GM18519 (cell line): ENCODE results near the gene MINDY1.

Experiments
- ATAC-seq: cut with Tn5 transposase; IDR thresholded peaks from one replicate; pipeline ENCODE4 v1.9.1; 2021; ENCODE audit warnings: mild to moderate bottlenecking, moderate library complexity; ENCODE audit not compliant: unreplicated experiment, low FRiP score

MINDY1 gene

DNA sequence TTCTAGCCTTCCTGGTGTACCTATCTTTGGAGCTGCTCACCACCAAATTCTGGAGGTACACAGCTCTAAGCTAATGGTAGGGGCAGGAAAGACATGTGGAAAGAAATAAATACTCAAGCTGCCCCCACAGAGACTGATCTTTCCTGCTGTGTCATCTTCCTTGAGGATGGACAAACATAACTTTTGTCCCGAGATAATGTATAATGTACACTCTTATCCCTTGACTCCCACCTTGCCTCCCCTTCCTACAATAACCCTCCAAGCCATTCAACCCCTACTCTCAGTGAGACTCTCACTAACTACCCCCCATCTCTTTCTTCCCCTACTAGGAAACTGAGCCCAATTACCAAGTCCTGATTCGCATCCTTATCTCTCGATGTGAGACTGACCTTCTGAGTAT, 12.5 kb downstream of the MINDY1 start:
- ATAC-seq: no peak

DNA sequence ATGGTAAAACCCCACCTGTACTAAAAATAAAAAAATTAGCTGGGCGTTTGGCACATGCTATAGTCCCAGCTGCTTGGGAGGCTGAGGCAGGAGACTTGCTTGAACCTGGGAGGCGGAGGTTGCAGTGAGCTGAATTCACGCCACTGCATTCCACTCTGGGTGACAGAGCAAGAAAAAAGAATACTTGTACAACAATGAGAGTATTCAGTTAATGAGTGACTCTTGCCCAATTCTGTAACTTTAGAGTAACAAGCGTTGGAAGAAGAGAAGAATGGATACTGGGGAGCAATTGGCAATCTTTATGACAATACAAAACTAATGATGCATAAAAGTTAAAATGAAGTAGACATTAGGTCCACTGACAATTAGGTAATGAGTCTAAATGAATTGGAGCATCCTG, 14.1 kb downstream of the MINDY1 start:
- no peak for ATAC-seq

DNA sequence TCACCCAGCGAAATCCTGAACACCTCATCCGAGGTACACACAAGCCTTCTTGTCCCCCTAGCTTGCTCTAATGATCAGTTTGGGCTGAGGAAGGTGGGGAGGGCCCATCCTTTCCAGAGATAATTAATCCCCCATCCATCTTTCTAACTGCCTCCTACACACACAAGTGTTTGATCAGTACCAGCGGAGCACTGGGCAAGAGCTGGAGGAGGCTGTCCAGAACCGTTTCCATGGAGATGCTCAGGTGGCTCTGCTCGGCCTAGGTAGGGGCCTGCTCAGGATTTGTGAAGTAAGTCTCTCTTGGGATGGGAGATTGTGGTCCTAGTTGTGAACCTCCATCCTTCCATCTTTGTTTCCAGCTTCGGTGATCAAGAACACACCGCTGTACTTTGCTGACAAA, 18.8 kb downstream of the MINDY1 start:
- no peak for ATAC-seq

DNA sequence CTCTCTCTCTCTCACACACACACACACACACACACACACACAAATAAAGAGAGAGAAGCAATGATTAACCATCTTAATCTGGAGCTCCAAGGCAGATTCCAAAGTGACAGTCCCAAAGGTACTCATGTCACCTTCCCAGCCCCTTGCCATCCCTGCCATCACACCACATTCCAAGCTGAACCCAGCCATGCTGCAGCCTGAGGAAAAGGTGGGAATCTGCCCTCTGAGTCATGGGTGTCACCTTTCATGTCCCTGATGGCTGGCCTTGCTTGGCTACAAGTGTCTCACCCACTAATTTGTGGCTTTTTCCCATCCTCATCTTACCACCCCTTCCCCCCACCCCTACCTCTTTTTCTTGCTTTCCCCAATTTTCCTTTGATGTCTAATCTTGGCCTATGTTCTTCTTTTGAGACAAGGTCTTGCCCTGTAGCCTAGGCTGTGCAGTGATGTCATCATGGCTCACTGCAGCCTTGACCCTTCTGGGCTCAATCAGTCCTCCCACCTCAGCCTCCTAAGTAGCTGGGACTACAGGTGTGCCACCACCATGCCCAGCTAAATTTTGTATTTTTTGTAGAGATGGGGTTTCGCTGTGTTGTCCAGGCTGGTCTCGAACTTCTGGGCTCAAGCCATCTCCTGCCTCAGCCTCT, 21.4 kb downstream of the MINDY1 start:
- ATAC-seq: no peak

DNA sequence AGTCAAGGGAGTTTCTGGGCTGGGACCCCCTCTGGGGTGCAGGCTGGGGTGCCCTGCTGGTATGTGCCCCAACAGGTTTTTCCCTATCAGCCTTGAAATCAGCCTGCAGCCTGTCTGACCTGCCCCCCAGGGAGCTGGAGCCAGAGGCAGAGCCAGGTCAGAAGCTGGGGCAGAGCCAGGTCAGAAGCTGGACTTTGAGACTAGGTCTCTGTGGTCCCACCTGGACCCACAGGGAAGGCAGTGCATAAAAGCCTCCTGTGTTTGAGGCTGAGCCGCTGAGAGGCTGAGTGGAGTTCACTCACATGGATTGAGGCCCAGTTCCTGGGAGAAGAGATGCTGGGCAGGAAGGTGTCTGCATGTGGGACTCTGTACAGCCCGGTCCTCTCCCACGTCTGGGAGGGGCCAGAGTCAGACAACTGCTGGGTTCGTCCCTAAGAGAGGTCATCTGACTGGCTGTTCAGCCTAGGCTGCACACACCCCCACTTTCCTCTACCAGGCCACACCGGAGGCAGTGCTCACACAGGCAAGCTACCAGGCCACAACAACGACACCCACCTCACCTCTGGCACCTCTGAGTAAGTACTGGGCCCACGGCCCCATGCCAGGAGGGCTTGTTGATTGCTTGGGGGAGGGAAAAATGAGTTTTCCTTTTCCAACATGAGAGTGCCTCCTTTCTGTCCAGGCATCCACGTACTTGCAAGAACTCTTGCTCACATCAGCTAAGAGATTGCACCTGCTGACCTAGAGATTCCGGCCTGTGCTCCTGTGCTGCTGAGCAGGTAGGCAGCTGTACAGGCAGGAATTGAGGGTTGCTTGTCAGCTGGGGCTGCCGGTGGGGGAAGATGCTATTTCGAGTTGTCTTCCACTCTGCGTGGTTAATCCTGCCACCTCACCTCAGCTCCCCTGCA, 24.6 kb downstream of the MINDY1 start, which contains the start of gene ANXA9:
Gene ANXA9, plus strand, starts transcription at position 488 of the 908 bp plus-strand sequence. CDS start 814 bp downstream, outside the sequence.
- no peak for ATAC-seq

DNA sequence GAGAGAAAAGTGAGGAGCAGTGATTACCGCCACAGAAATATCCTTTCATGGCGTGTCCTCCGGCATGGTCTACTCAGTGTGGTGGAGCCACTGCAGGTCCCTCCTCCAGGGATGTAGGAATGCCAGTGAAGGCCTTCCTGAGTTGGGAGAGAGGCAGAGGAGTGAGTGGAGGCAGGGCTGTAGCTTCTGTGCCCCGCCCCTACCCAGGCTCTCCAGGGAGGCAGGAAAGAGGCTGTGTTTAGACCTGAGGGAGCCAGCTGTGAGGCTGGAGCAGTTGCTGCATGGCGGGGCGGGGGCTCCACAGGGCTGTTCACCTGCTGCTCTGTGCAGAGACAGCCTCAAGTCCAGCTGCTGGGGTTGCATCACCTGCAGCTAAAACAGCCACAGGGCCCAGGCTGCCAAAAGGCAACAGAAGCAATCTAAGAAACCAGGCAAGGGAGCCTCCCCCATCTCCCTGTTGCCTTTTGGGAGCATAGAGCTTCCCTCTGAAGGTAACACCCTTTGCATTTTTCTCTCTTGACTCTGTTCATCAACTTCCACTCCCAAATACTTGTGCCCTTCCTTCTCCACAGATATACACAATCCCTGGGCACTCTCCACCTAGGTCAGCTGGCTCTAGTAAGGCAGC, 25.4 kb downstream of the MINDY1 start:
- no peak for ATAC-seq

DNA sequence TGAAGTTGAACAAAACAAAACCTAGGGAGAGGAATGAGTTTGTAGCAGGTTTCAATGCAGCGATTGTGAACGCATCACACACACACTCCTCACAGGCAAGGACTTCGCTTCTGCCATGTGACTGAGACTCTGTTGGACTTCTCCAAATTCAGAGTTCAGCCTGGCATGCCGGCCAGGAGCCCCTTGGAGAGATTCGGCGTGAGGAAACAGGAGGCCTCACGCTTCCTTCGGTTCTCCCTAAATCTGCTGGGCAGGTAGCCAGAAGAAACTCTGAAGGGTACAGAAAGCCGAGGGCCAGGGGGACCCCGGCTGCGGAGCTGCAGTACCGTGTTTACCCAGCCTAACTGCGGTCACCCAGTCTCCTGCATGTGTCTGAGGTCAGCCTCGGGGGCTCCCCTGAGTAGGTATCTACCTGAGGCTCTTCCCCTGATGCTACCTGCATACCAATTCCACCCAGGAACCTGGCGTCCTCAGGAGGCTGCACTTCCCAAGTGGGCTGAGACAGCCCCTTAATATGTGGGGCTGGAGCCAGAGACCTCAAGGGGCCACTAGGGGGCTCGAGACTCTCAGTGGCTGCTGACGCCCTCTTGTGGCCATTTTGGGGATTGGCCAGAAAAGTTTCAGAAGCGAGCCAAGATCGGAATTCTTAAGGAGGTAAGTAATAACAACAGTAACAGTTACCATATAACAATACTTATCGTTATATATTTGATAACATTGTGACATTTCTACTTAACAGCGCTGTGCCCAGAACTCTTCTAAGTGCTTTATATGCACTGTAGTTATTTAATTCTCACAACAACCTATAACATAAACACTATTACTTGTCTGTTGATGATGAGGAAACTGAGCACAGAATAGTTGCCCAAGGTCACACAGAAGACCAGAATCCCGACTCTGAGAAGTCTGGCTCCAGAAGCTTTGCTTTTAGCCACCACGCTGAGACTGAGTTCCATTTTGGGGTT, 27.3 kb downstream of the MINDY1 start:
- ATAC-seq: no peak

DNA sequence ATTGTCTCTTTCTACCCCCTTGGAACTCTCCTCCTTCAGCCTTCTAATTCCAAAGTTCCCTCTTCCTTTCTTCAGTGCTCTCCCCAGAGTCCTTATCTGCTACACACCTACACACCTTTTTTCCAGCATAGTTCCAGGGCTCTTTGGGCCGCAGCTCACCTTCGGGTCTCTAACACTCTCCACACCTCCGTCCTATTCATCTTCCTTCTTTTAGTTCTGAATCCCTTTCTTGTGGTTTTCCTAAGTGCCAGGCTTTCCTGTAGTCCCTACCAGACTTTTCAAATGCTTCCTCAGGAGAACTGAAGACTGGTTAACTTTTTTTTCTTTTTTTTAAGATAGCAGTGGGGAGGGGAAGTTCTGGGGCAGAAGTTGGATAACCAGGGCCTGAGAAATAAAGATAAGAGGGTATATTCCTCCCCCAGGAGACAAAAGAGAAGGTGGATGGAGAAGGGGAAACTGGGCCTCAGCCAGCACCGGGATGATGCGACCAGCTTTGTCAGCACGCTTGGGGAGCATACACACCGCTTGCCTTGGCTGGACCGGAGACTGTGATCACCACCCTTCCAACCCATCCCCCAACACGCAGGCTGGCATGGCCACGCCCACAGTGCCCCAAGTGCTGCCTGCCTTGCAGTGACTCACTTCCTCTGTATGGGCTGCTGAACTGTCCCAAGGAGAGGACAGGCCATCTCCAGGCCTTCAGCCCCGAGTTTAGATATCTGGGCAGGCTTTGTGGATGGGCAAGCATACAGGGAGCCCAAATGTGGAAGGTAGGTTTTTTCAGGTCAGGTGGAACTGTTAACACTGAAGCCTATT, 29.6 kb downstream of the MINDY1 start:
- ATAC-seq: no peak

DNA sequence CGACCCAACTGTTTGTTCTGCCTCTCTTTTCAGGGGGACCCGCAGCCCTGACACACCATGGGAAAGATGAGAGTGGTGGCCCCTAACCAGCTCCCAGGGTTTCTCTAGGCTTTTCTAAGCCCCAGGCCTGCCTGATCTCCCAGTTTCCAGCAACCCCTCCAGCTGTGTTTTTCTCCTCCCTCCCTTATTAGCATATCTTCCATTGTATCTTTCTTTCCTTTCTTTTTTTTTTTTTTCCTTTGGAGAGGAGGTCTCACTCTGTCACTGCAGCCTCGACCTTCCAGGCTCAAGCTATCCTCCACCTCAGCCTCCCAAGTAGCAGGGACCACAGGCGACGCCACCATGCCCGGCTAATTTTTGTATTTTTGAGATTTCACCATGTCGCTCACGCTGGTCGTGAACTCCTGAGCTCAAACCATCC, 30.3 kb downstream of the MINDY1 start:
- no peak for ATAC-seq

DNA sequence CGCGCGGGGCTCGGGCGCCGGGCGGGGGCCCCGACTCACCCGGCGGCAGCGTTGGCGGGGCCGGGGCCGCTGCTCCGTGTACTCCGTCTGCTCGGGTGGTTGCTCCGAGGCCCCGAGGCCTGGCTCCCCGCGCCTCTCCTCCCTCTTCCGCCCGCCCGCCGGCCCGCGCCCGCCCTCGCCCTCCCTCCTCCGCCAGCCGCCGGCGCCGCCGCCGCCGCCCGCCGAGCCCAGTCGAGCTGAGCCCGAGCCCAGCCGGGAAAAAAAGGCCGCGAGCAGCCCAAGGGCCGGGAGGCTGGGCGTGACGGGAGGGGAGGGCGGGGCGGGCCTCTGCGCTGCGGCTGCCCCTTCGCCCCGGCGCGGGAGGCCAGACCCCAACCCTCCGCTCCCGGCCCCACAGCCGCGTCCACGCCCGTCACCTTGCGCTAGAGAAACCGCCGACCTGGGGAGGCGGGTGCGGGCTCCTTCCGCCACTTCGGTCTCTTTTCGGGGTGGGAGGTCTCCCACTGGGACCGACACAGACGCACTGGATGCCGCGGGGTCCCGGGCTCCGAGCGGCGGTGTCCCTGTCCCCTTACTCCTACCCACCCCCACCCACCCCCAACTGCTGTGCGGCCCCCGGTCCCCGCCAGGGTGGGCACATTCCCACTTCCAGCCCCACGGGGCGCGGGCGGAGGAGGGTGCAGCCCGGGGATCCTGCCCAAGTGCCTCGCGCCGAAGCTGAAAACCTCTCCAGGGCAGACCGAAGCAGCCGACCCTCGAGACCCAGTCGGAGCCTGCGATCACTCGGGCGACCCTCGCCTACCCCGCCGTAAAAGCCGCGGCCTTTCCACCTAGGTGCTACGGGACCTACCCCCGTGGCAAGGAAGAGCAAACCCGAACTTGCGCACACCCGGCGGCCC, 31.9 kb downstream of the MINDY1 start, which contains the start of gene CERS2:
Gene CERS2, minus strand, starts transcription at position 256 of the 899 bp plus-strand sequence. CDS start 5,745 bp downstream, outside the sequence.
- no peak for ATAC-seq

DNA sequence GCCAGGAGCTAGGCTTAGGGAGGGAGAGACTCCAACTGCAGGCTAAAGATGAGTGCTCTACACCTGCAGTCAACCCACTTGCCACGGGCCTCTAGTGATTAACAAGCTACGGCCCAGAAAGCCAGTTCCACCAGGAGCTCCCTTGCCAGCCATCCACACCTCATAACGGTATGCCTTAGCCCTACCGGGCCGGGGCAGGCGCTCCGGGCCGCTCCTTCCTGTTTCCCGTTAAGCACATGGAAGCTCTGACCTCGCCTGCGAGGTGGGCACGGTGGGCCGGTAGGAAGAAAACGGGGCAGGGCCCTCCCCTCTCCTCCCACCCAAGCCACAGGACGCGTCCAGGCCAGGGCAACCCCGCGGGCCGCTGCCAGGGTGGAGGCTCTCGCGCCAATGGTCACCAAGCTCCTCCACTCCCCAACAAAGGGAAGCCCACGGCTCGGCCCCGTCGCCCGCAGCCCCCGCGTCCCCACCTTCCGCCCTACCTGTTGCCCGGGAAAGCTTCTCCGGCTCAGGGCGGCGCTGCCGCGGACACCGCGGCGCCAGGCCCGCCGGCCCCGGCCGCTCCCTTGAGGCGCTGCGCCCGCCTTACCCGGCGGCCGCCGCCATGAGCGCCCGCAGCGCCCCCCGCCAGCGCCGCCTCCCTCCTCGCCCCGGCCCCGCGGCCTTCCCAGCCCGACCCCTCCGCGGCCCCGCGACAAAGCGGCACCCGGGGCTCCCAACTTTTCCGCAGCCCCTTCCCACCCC, 32.7 kb downstream of the MINDY1 start:
- ATAC-seq: no peak

DNA sequence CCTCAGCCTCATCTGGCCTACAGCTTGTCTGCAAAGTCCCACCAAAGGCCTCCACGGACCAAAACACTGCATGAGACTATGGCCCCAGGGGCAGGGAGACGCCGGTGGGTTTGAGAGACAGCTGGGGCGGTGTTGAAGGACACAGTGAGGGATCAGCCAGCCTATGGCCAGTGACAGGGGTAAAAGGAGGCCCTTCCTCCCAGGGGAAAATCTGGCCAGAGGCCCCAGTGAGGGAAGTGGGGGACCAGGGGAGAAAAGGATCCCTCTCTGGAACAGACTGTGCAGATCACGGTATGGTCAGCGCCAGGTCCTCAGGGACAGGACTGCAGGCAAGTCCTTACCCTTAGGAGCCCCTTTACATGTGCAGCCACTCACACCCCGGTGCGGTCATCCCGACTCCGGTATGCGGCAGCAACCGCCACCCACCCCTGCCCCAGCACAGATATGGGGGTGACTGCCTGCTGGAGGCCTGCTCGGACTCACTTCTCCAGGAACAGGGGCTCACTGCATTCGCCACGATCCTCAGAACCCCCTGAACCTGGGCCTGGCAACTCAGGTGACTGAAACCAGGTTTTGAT, 33.4 kb downstream of the MINDY1 start:
- ATAC-seq: no peak

DNA sequence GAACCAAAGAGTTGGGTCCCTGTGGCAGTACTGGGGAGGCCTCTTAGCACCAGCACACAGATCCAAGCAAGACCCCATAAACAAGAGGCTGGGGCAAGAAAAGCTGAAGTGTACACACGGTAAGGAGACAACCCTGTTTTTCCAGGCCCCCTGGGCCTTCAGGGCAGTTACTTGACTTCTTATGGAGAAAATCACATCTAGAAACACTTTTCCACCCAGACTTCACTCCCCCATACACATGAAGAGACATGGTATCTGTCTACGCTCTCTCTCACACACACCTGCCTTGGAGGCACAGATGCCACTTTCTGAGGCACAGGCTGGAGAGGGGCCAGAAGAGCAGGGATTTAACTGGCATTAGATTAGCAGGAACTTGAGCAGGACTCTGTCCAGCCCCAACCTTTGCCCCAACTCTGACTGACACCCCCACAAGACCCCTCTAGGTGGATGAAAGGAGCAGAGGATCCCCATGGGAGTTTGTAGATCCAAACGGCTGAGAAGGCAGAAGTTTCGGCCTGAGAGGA, 34.2 kb downstream of the MINDY1 start:
- no peak for ATAC-seq

DNA sequence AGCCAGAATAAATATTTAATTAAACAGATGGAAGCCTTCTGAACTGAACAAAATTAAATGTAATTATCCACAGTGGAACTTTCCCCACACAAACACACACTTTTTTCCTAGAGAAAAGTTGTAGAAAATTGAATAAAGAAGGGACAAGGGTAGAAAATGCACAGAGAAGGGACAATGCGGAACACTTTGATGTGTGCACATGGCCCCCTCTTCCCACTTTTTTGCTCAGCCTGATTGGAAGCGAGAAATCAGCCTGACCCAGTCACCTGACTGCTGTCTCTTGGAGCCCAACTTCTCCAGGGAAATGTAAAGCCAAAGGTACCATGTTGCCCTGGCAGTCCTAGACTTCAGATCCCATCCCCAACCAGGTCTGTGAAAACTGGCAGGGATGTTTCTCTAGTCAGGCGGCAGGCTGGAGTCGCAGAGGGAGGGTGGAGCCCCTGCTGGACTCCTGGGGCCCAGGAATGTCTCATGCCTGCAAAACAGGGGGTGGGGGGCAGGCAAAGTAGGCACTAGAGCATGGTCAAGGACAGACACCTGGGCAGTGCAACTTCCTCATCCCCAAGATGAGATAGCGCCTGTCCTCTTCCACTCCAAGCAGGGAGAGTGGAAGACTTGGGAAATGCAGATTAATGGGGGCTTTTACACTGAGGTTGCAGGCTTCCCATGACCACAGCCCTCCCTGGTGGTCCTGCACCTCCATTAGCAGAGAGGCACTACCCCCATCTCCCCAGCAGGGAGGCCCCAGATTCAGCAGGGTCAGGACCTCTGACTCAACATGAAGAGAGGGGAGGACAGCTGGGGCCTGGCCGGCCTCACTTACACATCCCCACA, 34.9 kb downstream of the MINDY1 start:
- ATAC-seq: no peak

DNA sequence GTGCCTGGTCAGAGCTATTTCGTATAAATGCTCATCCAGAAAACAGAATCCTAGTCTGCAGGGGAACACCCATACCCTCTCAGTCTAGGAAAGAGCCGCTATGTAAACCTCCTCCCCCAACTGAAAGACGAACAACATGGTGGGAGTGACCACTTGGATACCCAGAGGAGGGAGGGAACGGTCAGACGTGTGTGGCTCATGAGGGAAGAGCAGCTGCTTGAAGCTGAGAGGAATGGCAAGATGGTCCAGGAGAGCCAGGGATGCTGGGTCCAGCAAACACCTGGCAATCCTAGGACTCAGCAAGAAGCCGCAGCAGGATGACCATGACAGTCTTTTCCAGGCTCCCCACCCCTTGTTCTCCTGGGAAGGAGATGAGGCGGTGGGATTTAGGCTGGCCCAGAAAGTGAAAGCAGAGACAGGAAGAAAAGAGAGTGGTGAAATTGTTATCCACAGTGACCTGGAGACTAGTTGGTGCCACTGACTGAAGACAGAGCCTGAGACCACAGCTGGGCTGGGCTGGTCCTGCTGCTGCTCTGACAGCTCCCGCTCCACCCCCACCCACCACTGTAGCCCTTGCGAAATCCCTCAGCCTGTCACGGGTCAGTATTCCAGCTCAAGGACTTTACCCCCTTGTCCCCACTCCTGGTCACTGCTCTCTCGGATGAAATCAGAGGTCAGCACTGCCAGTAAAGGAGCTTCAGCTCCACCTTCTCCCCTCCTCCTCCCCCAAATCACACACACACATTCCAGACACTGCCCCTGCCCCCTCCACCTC, 35.7 kb downstream of the MINDY1 start:
- ATAC-seq: no peak
